KBM-7 (cell line): ENCODE data around the gene MMP3.
"Not testable (repeated sequence)": the region's sequence is repeated elsewhere in the genome, so short reads cannot be mapped to it uniquely, and the experiment has no call there.

Experiments used
- DNase-seq: peaks from one replicate; pipeline ENCODE4 v3.0.0-alpha.2; 2015
- in situ Hi-C: fragments of 300-500 bp; cut with MboI; formaldehyde crosslinking; loops from 2 replicates; pipeline ENCODE4 v1.14.3; 2020; ENCODE audit warnings: low sequenced_read_pairs, low pct_unique_long_range_greater_than_20kb, mixed read lengths

The MMP3 gene

GRCh38 chr11:102843489-102843888 lies at the start of gene MMP3:
Gene MMP3 (minus strand): TSS chr11:102843609. CDS start chr11:102843546, 63 bp downstream.
- no peak for DNase-seq
- in situ Hi-C loops: no loop called here

- DNase-seq: no peak
- in situ Hi-C loops: no loop called here
These were observed 48.3 kb upstream of the MMP3 start for GRCh38 chr11:102891736-102892135.

GRCh38 chr11:102886999-102887398 lies 43.6 kb upstream of the MMP3 start:
- no peak for DNase-seq
- in situ Hi-C loops: no loop called here

DNA sequence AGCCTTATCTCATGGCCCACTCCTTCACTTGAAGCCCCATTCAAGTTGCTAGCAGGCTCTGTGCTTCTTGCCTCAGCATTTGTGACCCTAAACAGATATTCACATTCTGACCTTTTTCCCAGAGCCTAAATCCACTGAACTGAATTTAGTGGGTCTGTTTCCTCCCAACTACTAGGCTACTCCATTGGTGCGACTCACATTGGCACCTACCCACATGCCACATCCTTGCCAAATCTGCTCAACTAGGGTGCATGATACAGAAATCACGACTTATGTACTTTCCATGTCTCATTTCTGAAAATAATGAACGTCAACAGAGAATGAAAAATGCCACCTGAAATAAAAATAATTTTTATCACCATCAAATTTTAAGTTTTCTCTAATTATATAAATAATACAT lies 39.7 kb upstream of the MMP3 start:
- no peak for DNase-seq

DNA sequence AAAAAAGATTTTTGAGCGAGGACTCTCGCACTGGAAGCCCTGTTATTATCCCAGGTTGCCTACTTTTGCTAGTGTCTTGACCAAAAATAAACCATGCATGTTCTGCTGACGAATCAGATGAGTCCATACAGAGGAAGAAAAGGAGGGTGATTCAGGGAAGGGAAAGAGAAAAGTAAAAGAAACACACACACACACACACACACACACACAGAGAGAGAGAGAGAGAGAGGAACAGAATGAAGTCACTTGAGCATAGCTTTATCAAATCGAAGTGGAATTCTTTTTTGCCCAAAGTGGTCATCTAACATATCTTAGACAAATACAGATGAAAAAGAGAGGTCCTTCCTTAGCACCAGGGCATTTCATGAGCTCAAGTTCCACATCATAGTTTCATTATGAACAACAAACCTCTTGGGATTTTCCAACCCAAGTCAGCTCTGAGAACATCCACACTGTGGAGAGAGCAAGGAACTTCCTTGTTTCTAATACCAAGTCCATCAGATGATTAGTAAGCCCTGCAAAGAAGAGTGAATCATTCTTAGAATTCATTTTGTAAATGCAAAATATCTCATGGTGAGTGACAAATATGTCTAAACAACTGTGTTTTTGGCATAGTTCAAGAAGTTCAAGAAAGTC lies 39.1 kb upstream of the MMP3 start:
- in situ Hi-C loops: no loop called here

More for the DNA sequence above, 39.7 kb upstream of the MMP3 start:
- in situ Hi-C loops: no loop called here

GRCh38 chr11:102879801-102880200 lies 36.4 kb upstream of the MMP3 start:
- no peak for DNase-seq
- in situ Hi-C loops: no loop called here

More for the DNA sequence above, 39.1 kb upstream of the MMP3 start:
- DNase-seq: no peak

DNA sequence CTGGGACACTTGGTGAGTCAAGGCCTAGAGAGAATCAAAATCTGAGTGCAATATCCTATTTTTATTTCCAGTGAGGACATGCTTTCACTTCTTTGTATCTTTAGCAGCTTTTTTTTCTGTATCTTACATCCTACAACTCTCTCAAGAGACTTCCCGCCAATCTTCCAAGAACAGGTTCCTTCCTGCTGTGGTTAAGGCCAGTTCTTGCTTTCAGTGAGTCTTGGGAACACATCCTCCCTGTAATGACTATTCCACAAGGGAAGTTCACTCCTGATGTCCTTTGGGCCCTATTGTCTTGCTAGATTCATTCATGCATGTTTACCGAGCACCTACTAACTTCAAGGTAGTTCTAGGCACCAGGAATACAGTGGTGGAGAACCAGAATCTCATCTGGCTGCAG lies 35.2 kb upstream of the MMP3 start:
- DNase-seq: no peak
- in situ Hi-C loops: no loop called here

DNA sequence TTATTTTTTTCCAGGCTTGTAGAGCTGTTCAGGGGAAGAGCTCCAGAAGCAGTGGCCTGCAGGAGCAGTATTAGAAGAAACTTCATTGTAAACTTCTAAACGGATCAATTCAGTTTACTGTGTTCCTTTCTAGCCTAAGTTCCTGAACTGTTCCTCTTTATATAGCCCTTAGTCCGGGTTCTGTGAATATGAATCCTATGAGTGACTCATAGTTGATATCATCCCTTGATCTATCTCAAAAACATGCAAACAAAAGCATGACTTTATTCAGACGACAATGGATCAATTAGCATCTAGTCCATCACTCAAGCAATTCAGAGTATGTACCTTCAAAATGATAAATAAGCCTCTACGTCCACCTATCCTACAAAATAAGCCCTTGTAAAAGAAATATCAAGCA lies 31.4 kb upstream of the MMP3 start, which contains the start of gene MMP12:
MMP12 (minus strand) TSS at position 131 of the 400 bp plus-strand sequence; CDS start at position 86, 45 bp downstream.
- DNase-seq: no peak
- in situ Hi-C loops: no loop called here

- DNase-seq, in situ Hi-C loops: not testable (repeated sequence)
These were observed 26.1 kb upstream of the MMP3 start for GRCh38 chr11:102869354-102869964.

DNA sequence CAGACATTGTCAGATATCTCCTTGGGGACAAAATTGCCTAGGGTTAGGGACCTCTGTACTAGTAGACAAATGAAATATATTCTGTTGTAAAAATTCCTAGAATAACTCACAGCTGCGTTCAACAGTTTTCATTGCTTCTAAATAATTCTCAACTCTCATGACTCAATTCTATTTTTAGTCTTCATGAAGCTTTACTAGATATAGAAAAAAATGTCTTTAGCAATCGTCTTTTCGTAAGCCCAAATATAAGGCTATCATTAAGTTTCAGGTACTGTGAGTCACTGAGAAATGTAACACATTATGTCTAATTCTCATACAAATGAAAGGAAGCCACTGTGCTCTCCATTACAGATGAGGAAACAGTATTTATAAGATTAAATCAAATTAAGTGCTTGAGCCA lies 24.9 kb upstream of the MMP3 start:
- in situ Hi-C loops: no loop called here
- DNase-seq: no peak

DNA sequence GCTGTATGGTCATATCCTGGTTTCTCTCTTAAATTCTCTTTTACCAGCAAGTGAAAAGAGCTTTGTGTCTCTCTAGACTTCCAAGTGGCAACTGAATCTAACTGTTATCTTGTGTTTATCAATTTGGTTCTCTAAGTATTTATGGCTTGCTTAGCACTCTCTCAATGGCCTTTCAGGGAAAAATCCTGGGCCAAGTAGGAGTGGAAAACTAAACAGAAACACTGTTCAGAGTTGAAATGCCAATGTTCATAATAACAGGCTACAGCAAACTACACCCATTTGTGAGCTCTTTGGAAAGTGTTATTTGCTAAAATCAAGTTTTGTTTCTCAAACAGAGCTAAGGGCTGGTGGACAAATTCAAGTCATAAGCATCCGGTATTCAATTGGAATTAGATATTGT lies 21.3 kb upstream of the MMP3 start:
- no peak for DNase-seq
- in situ Hi-C loops: no loop called here

GRCh38 chr11:102853956-102854355 lies 10.5 kb upstream of the MMP3 start:
- in situ Hi-C loops: no loop called here
- no peak for DNase-seq

DNA sequence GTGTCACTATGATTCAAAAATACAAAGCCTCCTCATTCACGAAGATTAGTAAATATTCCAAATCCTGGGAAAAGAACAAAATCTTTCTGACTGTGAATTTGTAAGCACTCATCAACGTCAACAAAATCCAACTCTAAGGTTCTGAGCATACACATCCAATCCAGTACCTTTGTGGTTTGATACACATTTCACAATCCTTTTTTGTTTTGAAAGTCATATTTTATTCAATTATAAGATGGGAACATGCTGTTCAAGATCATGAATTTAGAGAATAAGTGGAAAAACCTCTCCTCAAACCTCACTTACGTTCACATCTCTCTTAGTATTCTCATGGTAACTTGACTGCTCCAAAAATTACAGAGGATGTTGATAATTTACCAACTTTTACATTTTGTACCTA lies 9.6 kb upstream of the MMP3 start:
- no peak for DNase-seq
- in situ Hi-C loops: no loop called here

GRCh38 chr11:102850973-102851745 lies 7.8 kb upstream of the MMP3 start:
- in situ Hi-C loops: no loop called here
- DNase-seq: no peak

GRCh38 chr11:102849311-102849710 lies 5.9 kb upstream of the MMP3 start:
- DNase-seq: no peak
- in situ Hi-C loops: no loop called here

GRCh38 chr11:102846292-102846691 lies 2.9 kb upstream of the MMP3 start:
- no peak for DNase-seq
- in situ Hi-C loops: no loop called here

- in situ Hi-C loops: no loop called here
- DNase-seq: no peak
These were observed 479 bp downstream of the MMP3 start for GRCh38 chr11:102842930-102843329.

DNA sequence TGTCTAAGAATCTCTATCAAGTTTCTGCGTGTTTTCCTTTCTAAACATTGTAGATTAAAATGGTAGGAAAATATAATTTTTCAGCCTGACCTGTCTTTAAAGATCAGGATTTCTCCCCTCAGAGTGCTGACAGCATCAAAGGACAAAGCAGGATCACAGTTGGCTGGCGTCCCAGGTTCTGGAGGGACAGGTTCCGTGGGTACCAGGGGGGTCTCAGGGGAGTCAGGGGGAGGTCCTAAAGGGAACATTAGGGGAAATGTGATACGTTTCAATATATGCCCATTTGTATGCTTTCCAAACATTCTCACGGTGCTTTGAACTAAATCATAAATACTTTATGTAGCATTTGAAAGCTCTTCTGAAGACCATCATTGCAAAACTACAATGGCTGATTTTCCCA lies 3.4 kb downstream of the MMP3 start:
- in situ Hi-C loops: no loop called here
- no peak for DNase-seq

GRCh38 chr11:102837646-102838045 lies 5.8 kb downstream of the MMP3 start:
- in situ Hi-C loops: no loop called here
- no peak for DNase-seq

DNA sequence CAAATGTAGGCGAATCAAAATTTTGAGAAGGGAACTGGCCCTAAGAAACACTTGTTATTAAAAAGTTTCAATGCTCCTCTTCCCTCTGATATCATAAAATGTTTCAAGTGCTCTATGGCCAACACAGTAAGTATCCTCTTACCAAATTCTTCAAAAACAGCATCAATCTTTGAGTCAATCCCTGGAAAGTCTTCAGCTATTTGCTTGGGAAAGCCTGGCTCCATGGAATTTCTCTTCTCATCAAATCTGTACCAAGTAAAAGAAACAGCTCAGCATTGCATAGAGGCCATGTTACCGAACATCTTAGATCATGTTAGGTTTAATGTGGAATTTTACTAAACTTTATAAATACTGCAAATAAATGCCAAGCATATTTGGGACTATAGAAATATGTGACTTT lies 6.3 kb downstream of the MMP3 start:
- in situ Hi-C loops: no loop called here
- no peak for DNase-seq
